Measurements from ENCODE around the gene GNLY. TPM values are rescaled to one million over a fixed set of nuclear protein-coding genes. Genes with fewer than 3 reads are reported as not detected.
"Not testable (repeated sequence)": the region's sequence is repeated elsewhere in the genome, so short reads cannot be mapped to it uniquely, and the experiment has no call there.

GNLY gene
- 1 to 10 TPM in 5 of 12 donors, under 1 TPM in 4, not detected in 3; 0.42 to 2.9 (median 1.1) TPM for polyA plus RNA-seq (ENCODE audit: insufficient read length in 12 of 12)
- long read RNA-seq, donor 1, partial matches to known transcripts: 0 of 2 reads
- long read RNA-seq, donor 1, other reads (novel, unspliced or antisense): 0 of 2 reads
- long read RNA-seq, donor 2: 0 reads
- long read RNA-seq, donor 3, partial matches to known transcripts: 0 of 1 reads
- long read RNA-seq, donor 3, other reads (novel, unspliced or antisense): 0 of 1 reads
- long read RNA-seq, donor 4: 0 reads
- long read RNA-seq, donor 5, partial matches to known transcripts: 0 of 1 reads
- long read RNA-seq, donor 5, other reads (novel, unspliced or antisense): 0 of 1 reads
- long read RNA-seq, donor 6: 0 reads
- long read RNA-seq, donor 7, partial matches to known transcripts: 0 of 1 reads
- long read RNA-seq, donor 7, other reads (novel, unspliced or antisense): 0 of 1 reads
- long read RNA-seq, donor 8: 0 reads
- long read RNA-seq, donor 9: 0 reads
- long read RNA-seq, donor 10: 0 reads
- long read RNA-seq, donor 11: 0 reads

- no peak for DNase-seq
Observed at GRCh38 chr2:85694052-85695025, at the start of gene GNLY. Gene GNLY (plus strand): TSS chr2:85694358. CDS start chr2:85694419, 61 bp downstream.

- no peak for DNase-seq
Observed at GRCh38 chr2:85644909-85645308, 49.2 kb upstream of the GNLY start.

GRCh38 chr2:85646166-85646565, 48.0 kb upstream of the GNLY start:
- DNase-seq: no peak

GRCh38 chr2:85647823-85648526, 46.2 kb upstream of the GNLY start:
- no peak for DNase-seq

GRCh38 chr2:85648619-85649018, 45.5 kb upstream of the GNLY start:
- no peak for DNase-seq

DNA sequence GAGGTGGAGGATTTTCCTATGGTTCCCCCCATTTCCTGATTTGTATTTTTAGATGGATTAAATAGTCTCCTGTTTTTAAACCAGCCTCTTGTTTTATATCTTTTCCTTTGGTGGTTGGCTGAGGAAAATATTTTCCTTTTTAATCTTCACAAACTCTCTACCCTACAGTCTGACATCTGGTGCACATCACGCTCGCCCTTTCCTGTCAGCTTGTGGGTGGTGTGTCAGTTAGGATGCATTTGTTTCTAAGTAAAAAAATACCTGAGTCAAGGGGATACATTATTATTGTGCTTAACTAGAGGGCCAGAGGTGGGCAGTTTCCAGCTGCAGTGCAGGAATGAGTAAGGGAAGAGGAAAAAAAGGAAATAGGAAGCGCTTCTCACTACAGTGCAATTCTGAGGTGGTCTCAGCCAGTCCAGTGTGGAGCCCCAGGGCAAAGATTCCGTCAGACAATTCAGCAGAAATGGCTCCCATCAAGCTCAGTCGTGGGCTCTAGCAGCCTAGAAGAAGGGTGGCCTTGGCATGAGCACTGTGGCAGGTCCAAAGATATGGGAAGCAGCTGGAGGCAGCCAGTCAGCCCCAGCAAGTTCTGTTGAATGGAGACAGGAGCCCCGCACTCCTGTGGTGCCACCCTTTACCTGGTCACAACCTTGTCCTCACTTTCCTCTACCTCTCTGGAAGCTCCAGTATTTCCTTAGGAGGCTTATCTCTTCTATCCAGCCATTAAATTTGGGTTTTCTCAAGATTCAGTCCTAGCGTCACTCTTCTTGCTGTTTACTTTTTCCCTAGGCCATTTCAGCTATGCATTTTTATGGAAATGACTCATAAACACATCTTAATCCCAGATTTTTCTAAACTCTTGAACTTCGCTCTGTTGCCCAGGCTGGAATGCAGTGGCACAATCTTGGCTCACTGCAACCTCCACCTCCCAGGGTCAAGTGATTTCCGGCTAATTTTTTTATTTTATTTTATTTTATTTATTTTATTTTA, 44.7 kb upstream of the GNLY start:
- no peak for DNase-seq

DNA sequence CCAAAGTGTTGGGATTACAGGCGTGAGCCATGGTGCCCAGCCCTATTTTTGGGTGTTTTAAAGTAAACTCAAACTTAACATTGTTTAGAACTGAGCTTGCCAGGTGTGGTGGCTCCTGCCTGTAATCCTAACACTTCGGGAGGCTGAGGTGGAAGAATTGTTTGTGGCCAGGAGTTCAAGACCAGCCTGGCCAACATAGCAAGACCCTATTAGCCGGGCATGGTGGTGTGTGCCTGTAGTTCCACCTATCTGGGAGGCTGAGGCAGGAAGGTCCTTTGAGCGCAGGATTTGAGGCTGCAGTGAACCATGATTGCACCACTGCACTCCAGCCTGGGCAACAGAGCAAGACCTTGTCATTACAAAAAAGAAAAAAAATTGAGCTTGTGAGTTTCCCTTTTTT, 43.7 kb upstream of the GNLY start:
- DNase-seq: no peak

DNA sequence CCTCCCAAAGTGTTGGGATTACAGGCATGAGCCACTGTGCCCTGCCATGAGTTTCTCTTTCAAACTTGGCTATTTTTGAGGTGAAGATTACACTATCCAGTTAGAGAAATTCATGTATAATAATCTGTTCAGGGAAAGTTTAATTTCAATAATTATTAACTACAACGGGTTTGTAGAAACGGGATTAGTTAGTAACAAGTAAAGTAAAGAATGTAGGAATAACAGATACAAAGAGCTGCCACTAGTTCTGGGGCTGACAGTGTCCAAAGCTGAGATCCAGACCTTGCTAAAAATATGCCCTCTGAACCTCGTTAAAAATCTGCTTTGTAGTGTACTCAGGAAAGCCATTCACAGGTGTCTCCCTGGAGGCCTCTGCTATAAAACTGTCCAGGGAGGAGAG, 43.1 kb upstream of the GNLY start:
- no peak for DNase-seq

GRCh38 chr2:85652056-85652455, 42.1 kb upstream of the GNLY start:
- no peak for DNase-seq

GRCh38 chr2:85653996-85654395, 40.2 kb upstream of the GNLY start:
- DNase-seq: no peak

DNA sequence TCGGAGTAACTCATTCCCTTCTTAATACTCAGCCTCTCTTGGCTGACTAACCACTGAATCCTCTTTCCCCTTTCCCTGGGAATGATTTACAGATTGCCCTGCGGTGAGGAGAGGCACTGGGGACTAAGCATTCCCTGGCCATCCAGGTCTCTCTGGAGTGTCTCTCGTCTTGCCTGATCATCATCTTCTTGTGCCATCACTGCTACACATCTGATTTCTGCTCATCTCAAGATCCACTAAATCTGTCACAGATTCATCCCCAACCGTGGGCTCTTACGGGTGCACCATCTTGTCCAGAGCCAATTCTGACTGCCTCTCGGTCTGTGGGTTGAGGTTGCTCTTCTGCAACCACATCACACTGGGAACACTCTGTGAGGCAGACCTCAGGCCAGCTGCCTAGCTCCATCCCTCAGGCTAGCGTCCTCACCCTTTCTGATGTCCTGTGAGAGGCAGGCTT, 38.2 kb upstream of the GNLY start:
- no peak for DNase-seq

GRCh38 chr2:85656468-85656867, 37.7 kb upstream of the GNLY start:
- no peak for DNase-seq

- DNase-seq: not testable (repeated sequence)
Observed at GRCh38 chr2:85657399-85657798, 36.8 kb upstream of the GNLY start.

DNA sequence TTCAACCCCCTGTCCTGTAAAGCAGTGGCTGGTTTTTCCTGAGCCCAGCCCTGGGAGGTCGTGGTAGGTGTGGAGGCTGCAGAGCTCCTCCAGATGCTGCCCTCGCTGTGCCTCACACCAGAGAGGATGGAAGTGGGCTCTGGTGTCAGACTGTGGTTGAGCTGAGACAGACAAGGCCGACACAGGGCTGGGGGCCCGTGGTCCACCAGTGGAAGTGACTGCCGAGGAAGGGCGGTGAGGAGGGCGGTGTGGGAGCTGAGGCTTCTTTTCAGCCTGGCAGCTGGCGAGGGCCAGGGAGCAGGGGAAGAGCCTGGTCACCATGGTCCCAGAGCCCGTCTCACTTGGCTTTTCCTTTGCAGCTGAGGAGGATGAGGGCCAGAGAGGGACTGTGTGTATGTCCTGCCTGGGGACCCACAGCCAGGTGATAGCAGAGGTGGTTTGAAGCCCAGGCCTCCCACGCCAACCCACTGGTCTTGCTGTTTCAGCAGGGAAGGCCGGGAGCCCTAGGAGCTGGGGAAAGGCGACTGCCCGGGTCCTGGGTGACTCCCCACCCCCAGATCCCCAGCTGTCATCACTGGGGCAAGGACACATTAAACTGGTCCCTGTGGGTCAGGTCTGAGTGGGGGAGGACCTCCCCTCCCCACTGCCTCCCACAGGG, 34.7 kb upstream of the GNLY start:
- no peak for DNase-seq

DNA sequence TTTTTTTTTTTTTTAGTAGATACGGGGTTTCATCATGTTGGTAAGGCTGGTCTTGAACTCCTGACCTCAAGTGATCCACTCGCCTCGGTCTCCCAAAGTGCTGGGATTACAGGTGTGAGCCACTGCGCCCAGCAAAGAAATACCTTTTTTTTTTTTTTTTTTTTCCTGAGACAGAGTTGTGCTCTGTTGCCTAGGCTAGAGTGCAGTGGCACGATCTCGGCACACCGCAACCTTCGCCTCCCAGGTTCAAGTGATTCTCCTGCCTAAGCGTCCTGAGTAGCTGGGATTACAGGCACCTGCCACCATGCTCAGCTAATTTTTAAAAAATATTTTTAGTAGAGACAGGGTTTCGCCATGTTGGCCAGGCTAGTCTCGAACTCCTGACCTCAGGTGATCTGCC, 33.9 kb upstream of the GNLY start:
- DNase-seq: not testable (repeated sequence)

- DNase-seq: no peak
Observed at GRCh38 chr2:85660725-85661124, 33.4 kb upstream of the GNLY start.

- no peak for DNase-seq
Observed at GRCh38 chr2:85661139-85661858, 32.9 kb upstream of the GNLY start.

DNA sequence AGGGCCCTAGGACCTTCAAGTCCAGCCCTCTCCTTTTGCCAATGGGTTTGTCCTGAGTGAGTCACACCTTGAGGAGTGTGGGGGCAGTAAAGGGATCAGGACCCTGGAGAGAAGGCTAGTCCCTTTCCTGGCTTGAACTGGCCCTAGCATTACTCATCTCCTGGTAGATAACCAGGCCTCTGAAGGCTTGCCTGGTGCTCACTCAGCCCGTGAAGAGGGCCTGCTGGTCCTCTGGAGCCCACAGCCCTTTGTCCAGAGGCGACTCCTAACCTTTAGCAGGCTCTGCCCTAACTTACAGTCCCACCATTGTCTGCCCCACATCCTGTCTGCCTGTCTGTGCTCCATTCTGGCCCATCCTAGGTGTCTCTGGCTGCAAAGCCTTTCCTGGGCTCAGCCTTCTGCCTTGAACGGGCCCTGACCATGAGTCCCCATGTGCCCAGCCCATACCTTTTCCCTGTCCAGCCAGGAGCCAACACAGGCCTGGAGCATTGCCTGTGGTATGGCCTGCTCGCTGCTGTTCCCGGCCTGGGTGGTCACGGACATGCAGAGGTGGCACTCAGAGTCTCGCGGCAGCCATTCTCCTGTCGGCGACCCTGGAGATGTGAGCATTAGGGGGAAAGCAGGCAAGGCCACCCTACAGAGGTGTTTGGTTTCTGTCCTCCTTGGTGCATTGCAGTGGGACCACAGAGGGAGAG, 31.1 kb upstream of the GNLY start:
- DNase-seq: no peak
